ENCODE data around the gene SWAP70.

- TF ChIP-seq, protein P1, sequence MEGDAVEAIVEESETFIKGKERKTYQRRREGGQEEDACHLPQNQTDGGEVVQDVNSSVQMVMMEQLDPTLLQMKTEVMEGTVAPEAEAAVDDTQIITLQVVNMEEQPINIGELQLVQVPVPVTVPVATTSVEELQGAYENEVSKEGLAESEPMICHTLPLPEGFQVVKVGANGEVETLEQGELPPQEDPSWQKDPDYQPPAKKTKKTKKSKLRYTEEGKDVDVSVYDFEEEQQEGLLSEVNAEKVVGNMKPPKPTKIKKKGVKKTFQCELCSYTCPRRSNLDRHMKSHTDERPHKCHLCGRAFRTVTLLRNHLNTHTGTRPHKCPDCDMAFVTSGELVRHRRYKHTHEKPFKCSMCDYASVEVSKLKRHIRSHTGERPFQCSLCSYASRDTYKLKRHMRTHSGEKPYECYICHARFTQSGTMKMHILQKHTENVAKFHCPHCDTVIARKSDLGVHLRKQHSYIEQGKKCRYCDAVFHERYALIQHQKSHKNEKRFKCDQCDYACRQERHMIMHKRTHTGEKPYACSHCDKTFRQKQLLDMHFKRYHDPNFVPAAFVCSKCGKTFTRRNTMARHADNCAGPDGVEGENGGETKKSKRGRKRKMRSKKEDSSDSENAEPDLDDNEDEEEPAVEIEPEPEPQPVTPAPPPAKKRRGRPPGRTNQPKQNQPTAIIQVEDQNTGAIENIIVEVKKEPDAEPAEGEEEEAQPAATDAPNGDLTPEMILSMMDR (IDR thresholded peaks at IDR 0.05; ENCODE audit: insufficient read depth, low read length, poor library complexity, severe bottlenecking), result no peak
- TF ChIP-seq EZH2phosphoT487 (conservative IDR thresholded peaks at IDR 0.05; ENCODE audit: low read length), result no peak
Measured at GRCh38 chr11:9669954-9670353, 6.1 kb downstream of the SWAP70 start.
